H7 (cell line): ENCODE measurements around the gene FBXL17. TPM values are rescaled to one million over a fixed set of nuclear protein-coding genes. Genes with fewer than 3 reads are reported as not detected.

Experiments
- DNase-seq: peaks from one replicate; pipeline ENCODE4 v3.0.0; 2012
- H3K27me3 ChIP-seq: 2 replicates; pipeline ENCODE4 v1.6.0; 2011; ENCODE audit warnings: mild to moderate bottlenecking, low read length; ENCODE audit not compliant: control insufficient read depth, insufficient read depth
- H3K36me3 ChIP-seq: replicated peaks from 2 replicates; pipeline ENCODE4 v1.5.1; 2011; ENCODE audit warnings: low read length; ENCODE audit not compliant: control insufficient read depth, insufficient read depth
- H3K4me3 ChIP-seq: 2 replicates; pipeline ENCODE4 v1.5.1; 2011; ENCODE audit warnings: low read depth, mild to moderate bottlenecking, control low read depth, low read length, moderate library complexity; ENCODE audit not compliant: insufficient read depth
- total RNA-seq: library from RNA; depleted of rRNA; stranded (reverse); fragments of >200 nt; shearing (Covaris generic); gene quantifications from 2 replicates; pipeline ENCODE4 v1.2.3, GENCODE V29; 2014

The FBXL17 gene
- total RNA-seq, 1 experiment from 2014 or later = 5.5 TPM

- Histone ChIP-seq H3K27me3 (no peaks in the 10 kb centered on the region), H3K36me3 (no peaks in the 10 kb centered on the region), H3K4me3 (no peak overlapping the region)
- DNase-seq = no peak
These were observed 508.0 kb downstream of the FBXL17 start for GRCh38 chr5:107873877-107874276.

GRCh38 chr5:107871023-107871422, 510.9 kb downstream of the FBXL17 start:
- Histone ChIP-seq H3K4me3 (no peak overlapping the region), H3K36me3 (no peaks in the 10 kb centered on the region), H3K27me3 (no peaks in the 10 kb centered on the region)
- DNase-seq = no peak

GRCh38 chr5:107869438-107870115, 512.3 kb downstream of the FBXL17 start:
- Histone ChIP-seq H3K27me3 (no peaks in the 10 kb centered on the region), H3K4me3 (no peak overlapping the region)
- DNase-seq = no peak

DNA sequence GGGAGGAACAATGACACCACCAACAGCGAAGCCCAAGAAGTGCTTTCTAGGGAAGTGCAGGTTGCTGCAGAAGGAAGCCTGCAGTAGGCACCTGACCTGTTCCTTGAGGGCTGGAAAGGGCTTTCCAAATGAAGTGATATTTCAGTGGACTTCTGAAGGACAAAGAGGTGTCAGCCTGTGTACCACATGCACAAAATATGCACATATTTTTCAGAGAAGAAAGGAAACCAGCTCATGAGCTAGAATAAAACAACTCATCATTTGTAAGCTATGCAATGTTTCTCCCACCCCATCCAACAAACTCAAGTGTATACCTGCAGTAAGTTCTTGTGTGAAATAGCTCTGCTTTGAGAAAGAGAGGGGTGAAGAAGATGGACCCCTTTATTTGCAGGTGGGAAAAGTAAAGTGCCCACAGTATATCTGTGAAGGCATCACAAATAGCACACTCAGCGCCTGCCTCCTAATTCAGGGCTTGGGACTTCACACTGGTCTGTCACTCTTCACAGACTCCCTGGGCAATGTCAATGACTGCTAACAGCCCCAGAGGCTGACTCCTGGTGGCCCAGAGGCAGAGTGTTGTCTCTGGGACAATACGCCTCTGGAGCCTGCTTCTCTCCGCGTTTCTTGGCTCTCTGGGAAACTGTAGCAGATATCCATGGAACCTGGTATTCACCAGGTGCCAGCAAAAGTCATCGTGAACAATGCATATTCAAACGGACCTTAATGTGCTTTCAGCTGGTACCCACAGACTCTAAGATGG, 513.1 kb downstream of the FBXL17 start:
- no peak overlapping the region for H3K4me3 ChIP-seq
- DNase-seq = no peak
- H3K27me3 ChIP-seq = no peaks in the 10 kb centered on the region
- no peaks in the 10 kb centered on the region for H3K36me3 ChIP-seq

More at GRCh38 chr5:107869438-107870115, 512.3 kb downstream of the FBXL17 start:
- no peaks in the 10 kb centered on the region for H3K36me3 ChIP-seq

DNA sequence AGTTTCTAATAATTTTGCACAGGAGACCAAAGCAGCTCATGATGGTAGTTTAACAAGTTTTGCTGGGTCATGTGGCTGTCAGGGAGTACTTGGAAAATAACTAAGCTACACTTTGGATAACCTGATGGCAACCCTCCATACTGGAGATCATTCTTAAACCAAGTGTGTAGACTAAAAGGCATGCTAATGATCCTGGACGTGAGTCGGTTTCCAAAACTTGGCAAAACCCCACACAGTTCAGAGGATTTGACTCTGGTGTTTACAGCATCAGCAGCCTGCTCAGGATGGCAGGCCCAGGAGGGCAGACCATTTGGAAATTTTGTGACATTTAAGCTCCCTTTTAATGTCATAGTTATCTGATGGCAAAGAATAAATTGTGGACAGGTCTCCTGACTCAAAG, 514.6 kb downstream of the FBXL17 start:
- Histone ChIP-seq H3K36me3 (no peaks in the 10 kb centered on the region), H3K4me3 (no peak overlapping the region), H3K27me3 (no peaks in the 10 kb centered on the region)
- DNase-seq = no peak

DNA sequence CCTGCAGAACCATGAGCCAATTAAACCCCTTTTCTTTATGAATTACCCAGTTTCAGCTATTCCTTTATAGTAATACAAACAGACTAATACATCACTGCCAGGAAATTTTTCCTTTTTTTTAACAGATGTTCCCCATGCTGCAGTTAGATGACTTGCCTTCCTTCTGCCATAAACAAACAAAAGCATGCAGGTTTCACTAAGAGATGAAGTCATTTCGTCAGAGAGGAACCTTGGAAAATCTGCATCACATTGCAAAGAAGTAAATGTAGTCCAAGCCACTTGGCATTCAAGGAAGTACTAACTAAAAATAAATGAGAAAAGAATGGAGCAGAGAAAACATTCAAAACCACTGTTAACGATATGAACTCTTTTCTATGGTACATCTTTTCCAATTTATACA, 517.1 kb downstream of the FBXL17 start:
- Histone ChIP-seq H3K4me3 (no peak overlapping the region), H3K36me3 (no peaks in the 10 kb centered on the region), H3K27me3 (no peaks in the 10 kb centered on the region)
- no peak for DNase-seq

DNA sequence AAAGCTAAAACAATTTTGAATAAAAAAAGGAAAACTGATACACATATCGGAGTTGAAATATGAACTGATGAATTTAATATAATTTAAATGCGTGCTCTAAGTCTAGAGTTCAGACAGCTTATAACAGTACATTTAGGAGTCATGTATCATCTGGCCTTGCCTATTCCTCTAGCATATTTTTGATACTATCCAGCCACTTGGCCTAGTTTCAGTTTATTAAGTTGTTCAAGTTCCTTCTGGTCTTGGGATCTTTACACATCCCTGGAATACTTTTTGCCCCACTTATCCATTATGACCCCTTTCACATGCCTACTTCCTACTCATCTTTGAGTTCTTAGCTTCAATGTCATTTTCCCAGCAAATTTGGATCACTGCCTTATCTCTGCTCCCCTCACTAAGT, 518.8 kb downstream of the FBXL17 start:
- Histone ChIP-seq H3K4me3 (no peak overlapping the region), H3K27me3 (no peaks in the 10 kb centered on the region), H3K36me3 (no peaks in the 10 kb centered on the region)
- no peak for DNase-seq

DNA sequence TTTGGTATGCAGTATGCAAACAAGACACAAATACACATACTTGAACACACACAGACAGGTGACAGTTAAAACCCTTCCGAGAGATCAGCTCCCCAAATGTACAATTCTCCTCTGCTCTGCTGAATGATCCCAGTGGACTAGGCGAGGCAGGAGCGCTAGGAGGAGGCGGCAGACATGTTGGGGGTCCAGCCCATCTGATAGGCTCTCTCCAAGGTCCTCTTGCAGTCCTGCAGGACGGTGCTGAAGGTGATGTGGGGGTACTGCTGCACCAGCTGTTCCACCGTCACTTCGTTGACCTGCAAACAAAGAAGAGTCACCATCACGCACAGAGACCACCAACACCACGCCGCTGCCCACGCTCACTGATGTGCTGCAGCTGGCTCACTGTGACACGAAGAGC, 520.3 kb downstream of the FBXL17 start:
- DNase-seq = no peak
- Histone ChIP-seq H3K27me3 (no peaks in the 10 kb centered on the region), H3K36me3 (no peaks in the 10 kb centered on the region), H3K4me3 (no peak overlapping the region)

DNA sequence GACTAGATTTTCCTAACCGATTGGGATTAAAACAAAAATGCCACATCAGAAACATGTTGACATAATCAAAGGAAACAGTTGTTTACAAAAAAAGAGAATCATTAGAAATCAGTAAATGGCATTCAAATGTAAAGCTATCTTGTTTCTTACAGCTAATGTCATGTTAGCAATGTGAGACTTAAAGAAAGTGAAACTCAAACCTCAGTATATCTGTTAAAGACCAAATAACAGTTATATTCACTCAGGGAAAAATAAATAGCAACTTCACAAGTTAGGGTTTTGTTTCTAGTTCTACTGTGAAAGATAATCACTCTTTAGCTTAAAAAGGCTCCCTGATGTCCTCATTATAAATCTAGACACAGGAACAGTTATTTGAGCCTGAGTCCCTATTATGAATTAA, 521.9 kb downstream of the FBXL17 start:
- Histone ChIP-seq H3K36me3 (no peaks in the 10 kb centered on the region), H3K27me3 (no peaks in the 10 kb centered on the region), H3K4me3 (no peak overlapping the region)
- no peak for DNase-seq

GRCh38 chr5:107858788-107859187, 523.1 kb downstream of the FBXL17 start:
- Histone ChIP-seq H3K27me3 (no peaks in the 10 kb centered on the region), H3K36me3 (no peaks in the 10 kb centered on the region), H3K4me3 (no peak overlapping the region)
- no peak for DNase-seq

DNA sequence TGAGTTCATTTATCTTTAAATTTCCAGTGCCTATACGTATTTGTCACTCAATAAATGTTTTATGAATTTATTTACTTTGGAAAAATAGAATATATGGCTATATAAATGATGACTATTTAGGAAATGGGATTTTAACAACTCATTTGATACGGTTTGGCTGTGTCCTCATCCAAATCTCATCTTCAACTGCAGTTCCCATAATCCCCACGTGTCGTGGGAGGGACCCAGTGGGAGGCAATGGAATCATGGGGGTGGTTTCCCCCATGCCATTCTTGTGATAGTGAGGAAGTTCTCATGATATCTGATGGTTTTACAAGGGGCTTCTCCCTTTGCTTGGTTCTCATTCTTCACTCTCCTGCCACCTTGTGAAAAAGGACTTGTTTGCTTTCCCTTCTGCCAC, 523.6 kb downstream of the FBXL17 start:
- H3K27me3 ChIP-seq = no peaks in the 10 kb centered on the region

GRCh38 chr5:107857785-107858184, 524.1 kb downstream of the FBXL17 start:
- DNase-seq = no peak
- H3K4me3 ChIP-seq = no peak overlapping the region
- no peaks in the 10 kb centered on the region for H3K27me3 ChIP-seq
- no peaks in the 10 kb centered on the region for H3K36me3 ChIP-seq

More for the DNA sequence above, 523.6 kb downstream of the FBXL17 start:
- no peak for DNase-seq
- H3K36me3 ChIP-seq = no peaks in the 10 kb centered on the region
- H3K4me3 ChIP-seq = no peak overlapping the region

DNA sequence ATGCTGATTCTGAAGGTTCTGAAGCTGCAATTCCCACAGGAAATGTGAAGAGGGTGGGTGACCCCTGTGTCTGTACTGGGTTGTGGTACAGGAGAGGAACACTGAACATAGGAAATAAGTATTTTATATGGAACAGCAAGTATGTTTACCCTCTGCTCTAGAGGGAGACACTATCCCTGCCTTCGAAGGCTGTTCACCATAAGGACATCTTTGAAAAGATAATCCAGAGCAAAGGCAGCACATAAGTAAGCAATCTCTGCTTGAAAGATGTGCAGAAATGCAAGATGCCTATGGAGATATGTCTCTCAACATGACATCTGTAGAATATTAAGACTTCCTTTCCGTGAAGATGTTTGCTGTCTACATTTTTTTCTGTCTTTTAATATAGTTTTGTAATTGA, 526.7 kb downstream of the FBXL17 start:
- H3K36me3 ChIP-seq = no peaks in the 10 kb centered on the region
- no peak for DNase-seq
- H3K27me3 ChIP-seq = no peaks in the 10 kb centered on the region

GRCh38 chr5:107853696-107854095, 528.2 kb downstream of the FBXL17 start:
- no peaks in the 10 kb centered on the region for H3K27me3 ChIP-seq
- H3K4me3 ChIP-seq = no peak overlapping the region
- H3K36me3 ChIP-seq = no peaks in the 10 kb centered on the region
- DNase-seq = no peak

More for the DNA sequence above, 526.7 kb downstream of the FBXL17 start:
- no peak overlapping the region for H3K4me3 ChIP-seq

DNA sequence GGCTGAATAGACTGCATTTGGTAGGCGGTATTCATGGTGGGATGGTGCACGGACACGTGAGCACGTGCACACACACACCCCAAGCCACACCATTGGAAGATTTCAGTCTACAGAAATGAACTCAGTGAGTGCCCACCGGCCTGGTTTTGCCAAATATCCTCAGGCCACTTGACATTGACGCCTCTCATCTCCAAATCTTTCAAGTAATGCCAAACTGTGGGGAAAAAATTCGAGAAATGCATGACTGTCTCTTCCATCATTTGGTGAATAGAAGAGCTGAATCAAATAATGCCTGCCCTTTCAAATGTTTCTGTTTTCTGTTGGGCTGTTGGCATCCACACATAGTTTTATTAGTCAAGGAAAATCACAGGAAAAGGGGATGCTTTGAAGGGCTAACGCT, 528.9 kb downstream of the FBXL17 start:
- no peak for DNase-seq
- Histone ChIP-seq H3K36me3 (no peaks in the 10 kb centered on the region), H3K27me3 (no peaks in the 10 kb centered on the region), H3K4me3 (no peak overlapping the region)
